Measurements from ENCODE around the gene RNF111.

DNA sequence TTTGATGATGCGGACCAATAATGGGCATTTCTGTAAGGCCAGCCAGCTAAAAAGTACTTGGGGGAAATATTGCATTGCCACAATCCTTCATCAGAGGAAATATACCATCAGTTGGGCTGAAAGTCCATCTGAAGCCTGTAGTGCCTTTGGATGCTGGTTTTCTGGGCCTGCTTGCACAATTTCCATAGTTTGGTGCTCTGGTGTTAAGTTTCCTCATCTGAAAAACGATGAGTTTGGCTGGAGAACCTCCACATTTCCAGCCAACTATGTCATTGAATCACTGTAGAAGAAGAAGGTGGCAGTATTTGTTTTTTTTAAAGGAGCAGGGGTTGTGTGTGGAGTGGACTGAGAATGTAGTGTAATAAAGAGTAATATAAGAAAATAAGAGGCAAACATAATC, 127.6 kb downstream of the RNF111 start:
- TF ChIP-seq, protein P1, sequence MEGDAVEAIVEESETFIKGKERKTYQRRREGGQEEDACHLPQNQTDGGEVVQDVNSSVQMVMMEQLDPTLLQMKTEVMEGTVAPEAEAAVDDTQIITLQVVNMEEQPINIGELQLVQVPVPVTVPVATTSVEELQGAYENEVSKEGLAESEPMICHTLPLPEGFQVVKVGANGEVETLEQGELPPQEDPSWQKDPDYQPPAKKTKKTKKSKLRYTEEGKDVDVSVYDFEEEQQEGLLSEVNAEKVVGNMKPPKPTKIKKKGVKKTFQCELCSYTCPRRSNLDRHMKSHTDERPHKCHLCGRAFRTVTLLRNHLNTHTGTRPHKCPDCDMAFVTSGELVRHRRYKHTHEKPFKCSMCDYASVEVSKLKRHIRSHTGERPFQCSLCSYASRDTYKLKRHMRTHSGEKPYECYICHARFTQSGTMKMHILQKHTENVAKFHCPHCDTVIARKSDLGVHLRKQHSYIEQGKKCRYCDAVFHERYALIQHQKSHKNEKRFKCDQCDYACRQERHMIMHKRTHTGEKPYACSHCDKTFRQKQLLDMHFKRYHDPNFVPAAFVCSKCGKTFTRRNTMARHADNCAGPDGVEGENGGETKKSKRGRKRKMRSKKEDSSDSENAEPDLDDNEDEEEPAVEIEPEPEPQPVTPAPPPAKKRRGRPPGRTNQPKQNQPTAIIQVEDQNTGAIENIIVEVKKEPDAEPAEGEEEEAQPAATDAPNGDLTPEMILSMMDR (IDR thresholded peaks at IDR 0.05 in 2 of 3, conservative IDR thresholded peaks at IDR 0.05 in 1 of 3; ENCODE audit: insufficient read depth in 2 of 3, low read depth in 1 of 3, low read length in 3 of 3), result no peak
- TF ChIP-seq ZNF24 (IDR thresholded peaks at IDR 0.05), result no peak
- no peak for TF ChIP-seq POLR2A (conservative IDR thresholded peaks at IDR 0.05)
- no peak for TF ChIP-seq GTF2F1 (IDR thresholded peaks at IDR 0.05; ENCODE audit: low read depth, low read length)
- TF ChIP-seq EP300 (IDR thresholded peaks at IDR 0.05; ENCODE audit: low read length), result no peak
- TF ChIP-seq KLF10 (CRISPR knock-in tag; IDR thresholded peaks at IDR 0.05), result no peak
- no peak for TF ChIP-seq LARP7 (IDR thresholded peaks at IDR 0.05)
- no peak for TF ChIP-seq CAMTA2 (CRISPR knock-in tag; conservative IDR thresholded peaks at IDR 0.05)
- no peak for TF ChIP-seq ZHX1 (conservative IDR thresholded peaks at IDR 0.05; ENCODE audit: low read length)
- TF ChIP-seq SPI1 (IDR thresholded peaks at IDR 0.05; ENCODE audit: borderline replicate concordance, low read depth, low read length), result no peak
- TF ChIP-seq ZC3H4 (CRISPR knock-in tag; IDR thresholded peaks at IDR 0.05; ENCODE audit: borderline replicate concordance), result no peak
- no peak for TF ChIP-seq POLR2H (tag; IDR thresholded peaks at IDR 0.05; ENCODE audit: low read depth)

Measured in K562 (cell line).